Stimulated activated CD4-positive, alpha-beta T cell treated with anti-CD3 and anti-CD28 coated beads, Interleukin-2, amount 100 ng/mL, for 48 hours (primary cell): ENCODE measurements around the gene NT5C.

ENCODE experiments used
- DNase-seq, 2 donors: peaks; one replicate each; pipeline ENCODE4 v3.0.0-alpha.2; 2020

The NT5C gene

GRCh38 chr17:75114552-75115314 is 16.8 kb downstream of the NT5C start:
- no peak for DNase-seq

GRCh38 chr17:75113798-75114551 is 17.6 kb downstream of the NT5C start:
- DNase-seq = peak; percentile 91 to 92

DNA sequence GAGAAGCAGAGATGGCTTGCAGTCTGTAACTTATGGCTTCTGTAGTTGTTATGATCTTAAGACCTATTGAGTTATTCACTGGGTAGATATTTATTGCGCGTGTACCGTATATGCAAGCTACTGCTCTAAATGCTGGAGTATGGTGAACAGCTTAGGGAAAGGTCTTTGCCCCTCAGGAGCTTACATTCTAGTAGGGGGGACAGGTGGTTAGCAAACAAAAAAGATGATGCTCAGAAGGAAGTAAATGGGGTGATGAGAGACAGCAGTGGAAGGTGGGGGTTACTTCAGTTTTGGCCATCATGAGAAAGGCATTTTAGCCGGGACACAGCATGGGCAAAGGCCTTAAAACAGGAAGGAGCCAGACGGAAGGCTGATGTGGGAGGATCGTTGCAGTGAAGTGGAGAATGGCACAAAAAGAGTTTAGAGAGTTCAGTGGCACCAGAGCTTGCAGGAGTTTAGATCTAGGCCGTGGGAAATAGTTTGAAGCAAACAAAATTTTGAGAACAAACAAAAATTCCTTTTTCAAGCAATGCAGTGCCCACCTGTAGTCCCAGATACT is 19.7 kb downstream of the NT5C start:
- no peak for DNase-seq

GRCh38 chr17:75110234-75110937 is 21.2 kb downstream of the NT5C start:
- no peak for DNase-seq

GRCh38 chr17:75109407-75110233 is 21.9 kb downstream of the NT5C start, which contains the start of gene ARMC7:
Gene ARMC7, plus strand, starts transcription at chr17:75109969. Its CDS starts 320 bp downstream, at chr17:75110289.
- peak; percentile 92 to 94 for DNase-seq

- DNase-seq = no peak
These were observed 22.5 kb downstream of the NT5C start for GRCh38 chr17:75109046-75109406.

GRCh38 chr17:75108193-75108592 is 23.3 kb downstream of the NT5C start:
- DNase-seq = no peak

DNA sequence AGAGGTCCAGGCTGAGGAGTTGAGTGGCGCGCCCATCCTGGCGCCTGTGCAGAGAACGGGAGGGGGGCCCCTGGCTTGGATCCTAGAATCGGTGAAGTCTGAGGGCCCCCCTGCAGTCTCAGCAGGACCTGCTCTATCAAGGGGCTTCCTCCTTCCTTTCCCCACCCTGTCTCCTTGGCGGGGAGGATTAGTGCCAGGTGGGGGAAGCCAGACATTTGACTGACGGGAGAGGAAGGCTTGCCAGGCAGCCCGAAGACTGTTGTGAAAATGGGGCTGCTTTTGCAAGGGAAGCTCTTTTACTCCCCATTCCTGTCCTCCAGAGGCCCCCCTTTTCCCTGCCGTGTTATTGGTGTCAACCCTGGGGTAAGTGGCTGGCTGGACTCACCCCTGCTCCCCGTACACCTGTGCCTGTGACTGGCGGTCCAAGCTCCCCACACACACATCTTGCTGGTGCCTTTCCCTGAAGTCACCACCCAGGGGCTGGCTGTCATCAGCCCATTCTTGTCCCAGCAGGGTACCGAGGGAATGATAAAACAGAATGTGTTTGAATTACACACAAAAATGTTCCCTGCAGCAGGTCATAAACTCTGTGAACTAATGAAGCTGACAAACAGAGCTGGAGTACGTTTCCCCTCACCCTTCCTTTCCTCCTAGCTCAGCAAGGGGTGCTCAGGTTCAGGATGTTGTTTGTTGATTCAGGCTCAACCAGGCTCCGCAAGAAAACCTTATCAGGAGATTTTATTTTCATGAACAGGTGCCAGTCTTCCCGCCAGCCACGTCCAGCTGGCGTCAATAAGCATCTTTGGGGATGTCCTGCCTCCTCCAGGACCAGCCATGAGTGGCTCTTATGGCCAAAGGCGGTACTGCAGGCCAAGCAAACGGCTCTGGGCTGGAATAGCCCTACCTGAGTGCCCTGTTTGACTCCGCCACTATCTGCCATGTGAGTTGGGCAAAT is 26.1 kb downstream of the NT5C start:
- no peak for DNase-seq

DNA sequence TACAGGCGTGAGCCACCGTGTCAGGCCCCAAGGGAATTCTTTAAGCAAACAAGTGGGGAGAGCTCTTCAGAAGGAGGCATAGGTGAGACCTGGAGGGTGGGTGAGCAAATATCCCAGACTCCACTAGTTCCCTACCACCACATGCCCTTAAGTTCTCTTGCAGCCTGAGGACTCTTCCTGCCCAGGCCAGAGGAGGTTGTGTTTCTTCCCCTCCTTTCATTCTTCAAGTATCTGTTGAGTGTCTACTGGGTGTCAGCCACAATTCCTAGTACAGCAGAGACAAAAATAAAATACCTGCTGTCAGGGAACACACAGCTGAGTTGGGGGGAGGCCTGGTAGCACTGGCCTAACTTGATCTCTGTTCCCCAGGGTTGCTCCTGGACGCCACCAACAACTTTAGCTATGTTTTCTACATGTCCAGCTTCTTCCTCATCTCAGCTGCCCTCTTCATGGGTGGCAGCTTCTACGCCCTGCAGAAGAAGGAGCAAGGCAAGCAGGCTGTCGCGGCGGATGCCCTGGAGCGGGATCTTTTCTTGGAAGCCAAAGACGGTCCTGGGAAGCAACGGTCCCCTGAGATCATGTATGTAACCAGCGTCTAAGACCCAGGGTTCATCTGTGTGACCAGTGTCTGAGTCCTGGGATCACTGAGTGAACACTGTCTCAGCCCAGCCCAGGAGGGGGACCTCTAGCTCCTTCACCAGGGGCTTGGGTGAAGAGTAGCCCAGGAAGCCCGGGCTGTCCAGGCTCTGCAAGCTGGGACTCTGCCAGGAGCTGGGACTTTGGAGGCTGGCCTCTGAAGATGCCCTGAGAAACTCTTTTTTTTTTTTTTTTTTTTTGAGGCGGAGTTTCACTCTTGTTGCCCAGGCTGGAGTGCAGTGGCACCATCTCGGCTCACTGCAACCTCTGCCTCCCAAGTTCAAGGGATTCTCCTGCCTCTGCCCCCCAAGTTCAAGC is 27.7 kb downstream of the NT5C start:
- no peak for DNase-seq

DNA sequence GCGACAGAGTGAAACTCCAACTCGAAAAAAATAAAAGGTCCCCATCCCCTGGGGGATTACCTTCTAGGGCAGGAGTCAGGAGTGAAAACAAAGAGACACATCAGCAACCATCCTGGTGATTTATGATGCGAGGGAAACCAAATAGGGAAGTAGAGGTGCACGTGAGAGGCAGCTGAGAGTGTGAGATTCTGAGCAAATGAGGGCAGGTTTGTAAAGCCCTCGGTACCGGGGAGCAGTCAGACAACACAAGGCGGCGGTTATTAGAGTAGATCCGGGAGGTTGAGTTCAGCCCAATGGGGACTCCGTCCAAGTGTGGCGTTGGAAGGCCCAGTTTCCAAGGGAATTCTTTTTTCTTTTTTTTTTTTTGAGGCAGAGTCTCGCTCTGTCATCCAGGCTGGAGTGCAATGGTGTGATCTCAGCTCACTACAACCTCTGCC is 29.1 kb downstream of the NT5C start:
- DNase-seq = no peak

GRCh38 chr17:75099881-75100595 is 31.5 kb downstream of the NT5C start:
- DNase-seq = no peak

DNA sequence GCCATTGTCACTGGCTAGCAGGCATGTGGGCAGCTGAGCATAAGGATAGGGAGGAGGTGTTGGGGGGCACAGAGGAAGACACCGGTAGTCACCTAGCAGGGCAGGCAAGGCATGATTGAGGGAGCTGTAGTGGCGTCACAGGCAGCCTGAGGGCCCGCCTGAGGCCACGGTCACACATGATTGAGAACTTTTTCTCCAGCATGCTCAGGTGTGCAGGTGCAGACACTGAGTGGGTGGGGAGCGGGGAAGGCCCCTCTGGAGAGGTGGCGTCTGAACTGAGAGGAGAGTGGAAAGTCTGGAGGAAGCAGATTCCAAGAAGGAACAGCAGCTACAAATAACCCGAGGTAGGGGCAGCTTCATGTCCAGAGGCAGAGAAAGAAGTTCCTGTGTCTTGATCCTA is 32.7 kb downstream of the NT5C start:
- DNase-seq = no peak

DNA sequence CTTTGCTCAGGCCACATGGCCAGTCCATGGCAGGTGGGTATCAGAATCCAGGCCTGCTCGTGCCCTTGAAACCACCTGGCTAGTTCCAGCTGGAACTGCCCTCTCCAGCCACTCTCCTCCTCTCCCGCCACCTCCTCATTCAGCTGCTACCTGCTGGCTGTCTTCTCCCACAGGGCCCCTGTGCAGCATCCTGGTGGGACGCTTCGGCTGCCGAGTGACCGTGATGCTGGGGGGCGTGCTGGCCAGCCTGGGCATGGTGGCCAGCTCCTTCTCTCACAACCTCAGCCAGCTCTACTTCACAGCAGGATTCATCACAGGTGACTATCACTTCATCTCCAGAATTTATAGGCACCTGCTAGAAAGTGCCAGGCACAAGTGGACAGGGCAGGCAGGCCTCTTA is 33.7 kb downstream of the NT5C start:
- no peak for DNase-seq

DNA sequence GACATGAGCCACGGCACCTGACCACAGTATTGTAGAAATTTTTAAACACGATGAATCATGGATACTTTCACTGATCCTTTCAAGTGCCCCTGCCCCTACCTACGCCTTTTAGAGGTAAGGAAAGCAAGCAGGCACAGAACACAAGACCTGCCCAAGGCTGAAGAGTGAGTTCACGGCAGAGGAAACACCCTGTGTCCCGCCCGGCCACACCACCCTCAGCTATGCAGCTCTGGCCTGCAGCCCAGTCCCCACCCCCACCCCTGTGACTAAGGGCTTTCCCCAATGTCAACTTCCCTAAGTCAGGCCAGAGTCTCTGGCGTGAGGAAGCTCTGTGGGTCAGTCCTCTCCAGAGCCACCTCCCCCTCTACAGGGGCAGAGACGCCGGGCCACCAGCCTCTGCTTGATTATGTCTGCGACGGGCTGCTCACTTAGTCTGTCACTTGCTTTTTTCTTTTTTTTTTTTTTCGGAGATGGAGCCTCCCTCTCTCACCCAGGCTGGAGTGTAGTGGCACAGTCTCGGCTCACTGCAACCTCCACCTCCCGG is 35.4 kb downstream of the NT5C start:
- DNase-seq = no peak

DNA sequence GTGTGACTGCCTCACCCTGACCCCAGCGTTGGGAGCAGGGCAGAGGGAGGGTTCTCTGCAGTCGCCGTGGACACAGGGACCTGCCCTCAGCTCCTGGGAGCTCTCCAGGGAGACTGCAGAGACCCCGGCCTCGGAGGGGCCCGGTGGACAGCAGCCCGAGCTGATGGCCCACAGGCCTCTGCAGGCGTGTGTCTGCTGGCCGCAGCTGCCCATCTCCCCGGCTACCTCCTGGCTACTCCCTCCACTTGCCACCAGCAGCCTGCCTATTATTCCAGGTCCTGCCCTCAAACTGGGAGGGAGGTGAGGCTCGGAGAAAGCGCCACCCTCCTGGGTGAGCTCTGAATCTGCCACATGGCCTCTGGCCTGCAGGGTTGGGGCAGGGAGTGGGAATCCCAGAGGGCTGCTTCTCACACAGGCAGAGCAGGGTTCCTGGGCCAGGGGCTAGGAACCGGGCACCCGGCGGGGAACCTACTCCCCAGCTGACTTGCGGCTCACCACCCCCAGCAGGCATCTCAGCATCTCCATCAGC is 36.6 kb downstream of the NT5C start:
- DNase-seq = no peak

DNA sequence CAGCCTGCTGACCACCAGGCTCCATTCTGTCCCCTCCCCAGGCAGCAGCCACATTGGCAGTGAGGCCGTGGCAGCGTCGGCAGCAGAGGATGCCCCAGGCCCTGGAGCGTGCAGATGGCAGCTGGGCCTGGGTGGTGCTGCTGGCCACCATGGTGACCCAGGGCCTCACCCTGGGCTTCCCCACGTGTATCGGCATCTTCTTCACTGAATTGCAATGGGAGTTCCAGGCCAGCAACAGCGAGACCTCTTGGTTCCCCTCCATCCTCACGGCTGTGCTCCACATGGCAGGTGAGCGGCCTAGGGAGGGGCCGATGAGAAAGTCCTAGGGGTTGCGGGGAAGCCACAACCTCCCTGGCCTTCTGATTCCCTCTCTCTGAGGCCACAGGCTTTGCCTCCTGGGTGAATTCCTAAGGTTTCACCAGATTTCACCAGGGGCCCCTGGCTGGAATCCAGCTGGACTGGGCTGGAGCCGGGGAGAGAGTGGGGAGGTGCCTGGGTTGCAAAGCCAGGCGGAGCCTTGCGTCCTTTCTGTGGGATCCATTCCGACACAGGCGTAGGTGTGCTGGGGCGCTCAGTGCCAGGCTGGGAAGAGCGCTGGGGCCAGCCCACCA is 37.9 kb downstream of the NT5C start:
- no peak for DNase-seq

DNA sequence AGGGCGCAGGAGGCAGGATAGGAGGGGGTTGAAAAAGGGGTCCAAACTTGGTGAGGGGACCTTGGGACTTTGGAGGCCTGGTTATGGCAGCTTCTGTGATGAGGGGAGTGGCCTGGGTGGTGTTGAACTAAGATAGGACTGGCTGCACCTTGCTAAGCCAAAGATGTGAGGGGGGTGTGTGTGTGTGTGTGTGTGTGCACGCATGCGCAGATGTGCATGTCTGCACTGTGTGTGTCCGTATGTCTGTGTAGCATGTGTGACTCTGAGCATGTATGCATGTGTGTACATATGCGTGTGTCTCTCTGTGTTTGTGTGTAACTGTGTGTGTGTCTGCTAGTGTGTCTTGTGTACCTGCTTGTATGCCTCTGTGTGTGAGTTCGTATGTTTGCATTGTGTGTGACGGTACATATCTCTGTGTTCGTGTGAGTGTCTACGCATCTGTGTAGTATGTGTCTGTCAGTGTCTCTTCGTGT is 39.7 kb downstream of the NT5C start:
- DNase-seq = no peak
